Heart left ventricle (tissue), 13 donors: ENCODE results near the gene MYH7B.

Experiments
- POLR2A ChIP-seq, 2 donors: fragments of 450-650 bp; IDR thresholded peaks; one replicate each; pipeline ENCODE4 v1.6.1; 2017; ENCODE audit warnings: antibody characterized with exemption in 2 of 2, mild to moderate bottlenecking in 2 of 2, moderate library complexity in 2 of 2
- TF ChIP-seq, protein P1 (sequence below), 12 donors: fragments of 200-600 bp; sonication (generic) in 4 of 12; IDR thresholded peaks; one replicate each; pipeline versions ENCODE4 v1.5.0 to v1.8.0; 2018 to 2022; ENCODE audit warnings: antibody characterized with exemption in 12 of 12, mild to moderate bottlenecking in 5 of 12
- donor health status: ischemic (EF 13 %, LVEDD 7.1; RV severe dilation, severe dysfunction).
- donor health status: DM: no; HTN: yes; CAD: no.
- donor health status: DM: no; HTN: no; CAD: no.
- donor health status: ischemic (EF 25% LVEDD 6.9; RV normal size, moderate dysfunction).
- donor health status: ischemic (EF 25% LVEDD 5.7; RV mildly dilated, moderate dysfunction).
- donor health status: ischemic (EF 35%, LVEDD 5.7; RV mildly dilated, moderate dysfunction).
- donor health status: nonischemic (EF 11% LVEDD 7.7; RV severe dilation, severe dysfunction).
- donor health status: DM: yes; HTN: yes; CAD: no.
- donor health status: PGD.
- donor health status: ischemic (EF 29% LVEDD 5.4; RV normal size, mild dysfunction).
- donor health status: nonischemic (EF 23%, LVEDD 6.1; RV moderate dilation, normal function).

- TF ChIP-seq, protein P1, sequence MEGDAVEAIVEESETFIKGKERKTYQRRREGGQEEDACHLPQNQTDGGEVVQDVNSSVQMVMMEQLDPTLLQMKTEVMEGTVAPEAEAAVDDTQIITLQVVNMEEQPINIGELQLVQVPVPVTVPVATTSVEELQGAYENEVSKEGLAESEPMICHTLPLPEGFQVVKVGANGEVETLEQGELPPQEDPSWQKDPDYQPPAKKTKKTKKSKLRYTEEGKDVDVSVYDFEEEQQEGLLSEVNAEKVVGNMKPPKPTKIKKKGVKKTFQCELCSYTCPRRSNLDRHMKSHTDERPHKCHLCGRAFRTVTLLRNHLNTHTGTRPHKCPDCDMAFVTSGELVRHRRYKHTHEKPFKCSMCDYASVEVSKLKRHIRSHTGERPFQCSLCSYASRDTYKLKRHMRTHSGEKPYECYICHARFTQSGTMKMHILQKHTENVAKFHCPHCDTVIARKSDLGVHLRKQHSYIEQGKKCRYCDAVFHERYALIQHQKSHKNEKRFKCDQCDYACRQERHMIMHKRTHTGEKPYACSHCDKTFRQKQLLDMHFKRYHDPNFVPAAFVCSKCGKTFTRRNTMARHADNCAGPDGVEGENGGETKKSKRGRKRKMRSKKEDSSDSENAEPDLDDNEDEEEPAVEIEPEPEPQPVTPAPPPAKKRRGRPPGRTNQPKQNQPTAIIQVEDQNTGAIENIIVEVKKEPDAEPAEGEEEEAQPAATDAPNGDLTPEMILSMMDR (IDR thresholded peaks at IDR 0.05), result no peak
- no peak for TF ChIP-seq POLR2A (IDR thresholded peaks at IDR 0.05)
Observed at GRCh38 chr20:34987288-34988190, 31.9 kb downstream of the MYH7B start.
